Fibroblast of skin of left quadriceps (primary cell): ENCODE results near the gene FRMD4A.
"Not testable (repeated sequence)": the region's sequence is repeated elsewhere in the genome, so short reads cannot be mapped to it uniquely, and the experiment has no call there.

Experiments used
- DNase-seq, 2 experiments: peaks; one replicate each; pipeline ENCODE4 v3.0.0-alpha.2; 2013; ENCODE audit warnings: low read depth in 2 of 2

FRMD4A gene

GRCh38 chr10:14056610-14057332 is 274.0 kb downstream of the FRMD4A start:
- peak; percentile 88 to 89 for DNase-seq

- no peak for DNase-seq
Measured at GRCh38 chr10:14052931-14053330, 277.8 kb downstream of the FRMD4A start.

- DNase-seq, result no peak
Measured at GRCh38 chr10:14050598-14050997, 280.1 kb downstream of the FRMD4A start.

- no peak for DNase-seq
Measured at GRCh38 chr10:14048930-14049613, 281.7 kb downstream of the FRMD4A start.

GRCh38 chr10:14047431-14047830 is 283.3 kb downstream of the FRMD4A start:
- no peak for DNase-seq

- DNase-seq, result not testable (repeated sequence)
Measured at GRCh38 chr10:14042051-14042450, 288.7 kb downstream of the FRMD4A start.

DNA sequence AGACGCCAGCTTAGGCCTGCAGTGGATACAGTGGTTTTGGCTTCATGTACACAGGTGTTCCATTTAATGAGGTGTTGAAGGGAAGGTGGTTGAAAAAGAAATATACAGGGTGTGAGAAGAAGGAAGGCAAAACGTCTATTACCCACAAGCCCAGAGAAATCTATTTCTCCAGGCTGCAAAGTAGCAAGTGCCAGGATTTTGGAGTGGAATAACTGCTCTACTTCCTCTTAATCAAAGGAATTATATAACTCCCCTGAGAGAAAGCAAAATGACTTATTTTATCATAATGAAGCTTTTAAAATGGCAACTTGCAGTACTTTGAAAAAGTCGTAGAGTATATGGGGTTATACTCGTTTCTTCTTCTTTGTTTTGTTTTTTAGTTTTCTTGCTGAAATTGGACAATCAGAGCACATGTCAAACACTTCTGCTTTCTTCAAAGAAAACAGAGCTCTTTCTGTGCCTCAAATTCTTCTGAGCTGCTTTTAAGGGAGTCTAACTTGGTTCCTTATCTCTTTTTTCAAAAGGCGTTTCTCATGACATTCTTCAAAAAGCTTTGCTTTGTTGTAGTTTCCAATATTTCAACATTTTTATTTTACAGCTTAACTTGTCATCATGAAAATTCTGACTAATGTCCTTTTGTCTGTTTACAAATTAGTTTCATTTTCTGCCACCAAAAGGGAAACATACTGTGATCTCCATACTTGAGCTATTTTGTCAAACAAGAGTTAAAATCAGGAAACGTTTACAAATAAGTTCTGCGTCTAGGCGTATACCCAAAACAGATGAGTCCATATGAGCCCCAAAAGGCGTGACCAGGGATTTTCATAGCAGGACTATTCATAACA is 289.7 kb downstream of the FRMD4A start:
- DNase-seq, result no peak

DNA sequence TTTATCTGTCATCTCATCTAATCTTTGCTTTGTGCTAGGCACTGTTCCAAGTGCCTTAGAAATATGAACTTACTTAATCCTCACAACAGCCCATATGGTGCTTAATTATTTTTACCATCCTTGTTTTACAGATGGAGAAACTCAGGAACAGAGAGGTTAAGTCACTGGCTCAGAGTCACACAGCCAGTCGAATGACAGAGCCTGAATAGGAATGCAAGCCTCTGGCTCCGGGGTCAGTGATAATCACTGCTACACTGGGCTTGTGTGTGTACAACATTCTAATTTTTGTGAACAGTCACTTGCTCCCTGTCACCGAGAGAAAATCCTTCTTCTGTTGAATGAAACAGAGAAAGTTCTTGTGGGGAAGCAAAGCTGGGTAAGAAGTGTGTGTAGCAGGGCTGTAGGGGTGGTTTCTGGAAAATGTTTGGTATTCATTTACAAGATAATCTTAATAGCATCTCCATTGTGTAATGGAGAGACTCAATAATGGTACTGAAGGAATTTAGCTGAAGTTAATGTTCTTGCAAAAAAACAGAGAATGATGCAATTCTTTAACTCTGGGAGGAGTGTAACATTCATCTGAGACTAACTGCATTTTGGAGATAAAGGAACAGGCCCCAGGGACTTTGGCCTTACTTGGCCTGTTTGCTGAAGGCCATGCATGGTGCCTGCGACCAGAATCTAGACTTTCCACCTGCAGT is 290.6 kb downstream of the FRMD4A start:
- DNase-seq, result peak; percentile 80

DNA sequence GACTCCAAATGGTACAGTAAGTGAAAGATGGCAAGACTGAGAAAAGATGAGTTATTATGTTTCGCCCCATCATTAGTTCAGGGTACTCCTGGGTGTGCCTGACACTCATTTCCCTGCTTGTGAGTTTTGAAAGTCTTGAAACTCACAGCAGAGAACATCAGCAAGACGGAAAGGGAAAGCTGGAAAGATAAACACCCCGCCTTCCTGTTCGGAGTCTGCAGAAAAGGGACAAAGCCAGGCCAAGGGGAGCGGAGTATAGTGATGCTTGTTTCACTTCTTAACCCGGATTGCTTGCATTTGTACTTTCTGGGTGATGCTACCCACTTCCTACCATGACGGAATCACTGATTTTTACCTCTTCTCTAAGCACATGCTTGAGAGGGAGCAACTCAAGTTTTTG is 294.5 kb downstream of the FRMD4A start:
- no peak for DNase-seq

- DNase-seq, result no peak
Measured at GRCh38 chr10:14035506-14035905, 295.2 kb downstream of the FRMD4A start.

DNA sequence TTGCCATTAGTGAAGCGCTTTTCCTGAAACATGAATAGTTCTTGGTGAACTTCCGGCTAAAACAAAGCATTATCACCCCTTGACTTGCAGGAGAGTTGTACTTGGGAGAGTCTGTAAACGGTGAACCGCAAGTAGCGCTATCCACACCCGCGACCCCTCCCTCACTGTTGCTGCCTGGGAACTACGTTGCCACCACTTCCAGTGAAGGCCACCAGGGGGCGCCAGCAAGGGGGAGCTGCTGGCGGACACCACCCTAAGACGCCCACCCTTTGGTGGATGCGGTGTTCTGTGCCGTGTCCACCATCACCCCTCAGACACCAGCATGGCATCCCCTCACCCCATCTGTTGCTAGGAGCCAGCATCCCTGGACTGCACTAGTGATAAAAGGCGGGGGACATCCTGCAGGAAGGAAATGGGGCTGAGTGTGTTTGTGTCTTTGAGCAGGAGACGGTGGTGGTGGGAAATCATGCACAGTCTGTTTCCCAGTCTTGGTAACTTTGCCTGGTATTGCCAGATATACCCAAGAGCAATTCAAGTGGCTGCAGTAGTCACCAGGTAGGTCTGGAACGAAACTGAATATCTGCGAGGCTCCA is 298.2 kb downstream of the FRMD4A start:
- no peak for DNase-seq

- no peak for DNase-seq
Measured at GRCh38 chr10:14026325-14026724, 304.4 kb downstream of the FRMD4A start.

DNA sequence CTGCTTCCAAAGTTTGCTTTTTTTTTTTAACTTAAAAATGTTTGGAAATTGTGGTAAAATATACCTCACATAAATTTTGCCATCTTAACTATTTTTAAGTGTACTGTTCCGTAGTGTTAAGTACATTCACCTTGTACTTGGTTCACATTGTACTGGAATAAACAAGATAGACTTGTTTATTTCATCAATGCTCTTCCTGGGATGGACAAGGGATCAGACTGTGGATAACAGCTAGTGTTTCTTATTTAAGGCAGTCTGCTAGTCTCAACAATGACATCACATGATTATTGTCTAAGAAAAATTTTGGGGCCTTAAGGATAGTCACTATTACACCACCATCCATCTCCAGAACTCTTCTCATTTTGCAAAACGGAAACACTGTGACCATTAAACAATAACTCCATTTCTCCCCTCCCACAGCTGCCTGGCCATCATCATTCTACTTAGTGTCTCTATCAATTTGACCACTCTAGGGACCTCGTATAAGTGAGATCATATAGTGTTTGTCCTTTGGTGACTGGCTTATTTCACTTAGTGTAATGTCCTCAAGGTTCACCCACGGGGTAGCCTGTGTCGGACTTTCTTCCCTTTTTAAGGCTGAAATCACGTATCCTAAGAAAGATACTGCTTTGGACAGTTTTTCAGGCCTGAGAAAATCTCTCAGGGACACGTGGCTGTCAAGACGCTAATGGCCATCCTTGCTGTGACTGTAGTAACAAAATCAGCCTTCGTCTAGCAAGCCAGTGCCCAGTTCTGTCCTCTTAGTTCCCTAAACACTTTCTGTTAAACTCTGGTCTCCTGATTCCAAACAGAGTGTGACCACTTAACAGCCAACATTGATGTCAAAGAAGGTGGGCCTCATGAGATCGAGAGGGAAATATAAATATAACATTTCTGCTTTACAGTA is 305.2 kb downstream of the FRMD4A start:
- DNase-seq, result no peak

GRCh38 chr10:14024329-14025202 is 306.2 kb downstream of the FRMD4A start:
- no peak for DNase-seq

GRCh38 chr10:14023673-14024328 is 306.9 kb downstream of the FRMD4A start:
- DNase-seq, result no peak

GRCh38 chr10:14022954-14023672 is 307.6 kb downstream of the FRMD4A start:
- DNase-seq, result no peak

- no peak for DNase-seq
Measured at GRCh38 chr10:14022052-14022451, 308.7 kb downstream of the FRMD4A start.

DNA sequence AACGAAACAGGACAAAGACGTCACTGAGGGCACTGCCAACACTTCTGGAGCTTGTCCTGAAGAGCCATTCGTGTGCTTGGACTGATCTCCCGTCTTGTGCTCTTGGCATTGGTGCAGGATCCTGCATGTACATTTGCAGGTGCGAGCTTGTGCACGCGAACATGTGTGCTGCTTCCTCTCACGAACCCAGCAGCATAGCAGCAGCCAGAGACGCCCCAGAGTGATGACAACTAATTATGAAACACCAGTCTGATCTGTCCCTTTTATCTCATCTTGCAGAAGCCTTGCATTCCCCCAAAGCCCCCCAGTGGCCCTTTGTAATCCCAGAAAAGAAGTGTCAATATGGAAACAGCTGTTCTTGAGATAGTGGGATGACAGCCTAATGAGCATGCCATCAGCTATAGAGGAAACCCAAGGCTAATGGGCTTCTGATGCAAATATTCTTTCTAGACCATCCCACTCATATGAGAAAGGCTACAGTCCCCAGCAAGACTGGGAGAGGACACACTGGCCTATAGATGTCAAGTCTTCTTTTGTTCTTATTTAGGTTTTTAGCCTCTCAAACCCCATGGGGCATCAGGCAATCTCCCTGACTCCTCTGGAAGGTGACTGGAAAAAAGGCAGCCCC is 310.6 kb downstream of the FRMD4A start:
- no peak for DNase-seq
